GM19324 (cell line): ENCODE data around the gene GPR179.
"Not testable (repeated sequence)": the region's sequence is repeated elsewhere in the genome, so short reads cannot be mapped to it uniquely, and the experiment has no call there.

ENCODE experiments used
- ATAC-seq: cut with Tn5 transposase; IDR thresholded peaks from one replicate; pipeline ENCODE4 v1.9.1; 2021; ENCODE audit warnings: mild to moderate bottlenecking, moderate library complexity; ENCODE audit not compliant: unreplicated experiment, low FRiP score

Gene GPR179

GRCh38 chr17:38325221-38325851 is 18.4 kb downstream of the GPR179 start:
- no peak for ATAC-seq

- ATAC-seq, result no peak
Measured at GRCh38 chr17:38324772-38325171, 19.0 kb downstream of the GPR179 start.

- no peak for ATAC-seq
Measured at GRCh38 chr17:38324141-38324697, 19.5 kb downstream of the GPR179 start.

- no peak for ATAC-seq
Measured at GRCh38 chr17:38322897-38323296, 20.9 kb downstream of the GPR179 start.

GRCh38 chr17:38322156-38322779 is 21.5 kb downstream of the GPR179 start:
- ATAC-seq, result no peak

- ATAC-seq, result no peak
Measured at GRCh38 chr17:38320482-38320881, 23.3 kb downstream of the GPR179 start.

GRCh38 chr17:38317081-38317480 is 26.7 kb downstream of the GPR179 start:
- ATAC-seq, result no peak

- no peak for ATAC-seq
Measured at GRCh38 chr17:38315497-38315896, 28.3 kb downstream of the GPR179 start.

- peak; percentile 95 for ATAC-seq
Measured at GRCh38 chr17:38296834-38297517, 46.8 kb downstream of the GPR179 start, which contains the start of gene MRPL45. Gene MRPL45 (plus strand): TSS chr17:38297168. CDS start chr17:38297184, 16 bp downstream.

- ATAC-seq, result not testable (repeated sequence)
Measured at GRCh38 chr17:38295602-38296365, 48.0 kb downstream of the GPR179 start.

- not testable (repeated sequence) for ATAC-seq
Measured at GRCh38 chr17:38289760-38290159, 54.0 kb downstream of the GPR179 start.

GRCh38 chr17:38288217-38288827 is 55.4 kb downstream of the GPR179 start:
- not testable (repeated sequence) for ATAC-seq

GRCh38 chr17:38286501-38287091 is 57.2 kb downstream of the GPR179 start:
- ATAC-seq, result not testable (repeated sequence)

GRCh38 chr17:38285994-38286393 is 57.8 kb downstream of the GPR179 start:
- ATAC-seq, result not testable (repeated sequence)
